Measurements from ENCODE around the gene TNKS1BP1. TPM values are rescaled to one million over a fixed set of nuclear protein-coding genes. Genes with fewer than 3 reads are reported as not detected.

The TNKS1BP1 gene
- total and polyA plus RNA-seq, 9 of the 15 experiments (the other 6 are each of a cell fraction or from before 2014, with no cell fraction given) = 1.1 to 47.2 (median 10.9) TPM

GRCh38 chr11:57307666-57308270 lies 17.0 kb downstream of the TNKS1BP1 start (continued):
- TF ChIP-seq ZNF3 (CRISPR knock-in tag; IDR thresholded peaks at IDR 0.05) (no peak), TFAM (CRISPR knock-in tag; conservative IDR thresholded peaks at IDR 0.05) (no peak), RNF219 (CRISPR knock-in tag; IDR thresholded peaks at IDR 0.05) (no peak), RBM14 (IDR thresholded peaks at IDR 0.05; ENCODE audit: borderline replicate concordance, insufficient read depth, low read depth, low read length) (no peak), ZNF79 (CRISPR knock-in tag; IDR thresholded peaks at IDR 0.05; ENCODE audit: low read depth) (no peak), PRDM10 (IDR thresholded peaks at IDR 0.05; ENCODE audit: partially characterized antibody) (no peak), ZNF280B (CRISPR knock-in tag; IDR thresholded peaks at IDR 0.05) (no peak), MXD1 (CRISPR knock-in tag; IDR thresholded peaks at IDR 0.05; ENCODE audit: borderline replicate concordance, poor library complexity, severe bottlenecking) (no peak), RREB1 (CRISPR knock-in tag; IDR thresholded peaks at IDR 0.05) (no peak), USF1 (CRISPR knock-in tag; IDR thresholded peaks at IDR 0.05) (no peak)

Data from K562 (cell line).